Astrocyte (in vitro differentiated cells and primary cell): ENCODE results near the gene PRKAG2. TPM values are rescaled to one million over a fixed set of nuclear protein-coding genes. Genes with fewer than 3 reads are reported as not detected.

ENCODE experiments used
- DNase-seq: peaks from one replicate; pipeline ENCODE4 v3.0.0-alpha.2; 2010; ENCODE audit warnings: low read depth
- FAIRE-seq: peaks from 2 replicates; lab custom pipeline; 2011; peaks lifted over from hg19 to GRCh38; lab: Jason Lieb, UNC
- H2AFZ ChIP-seq: 2 replicates; pipeline ENCODE4 v1.6.0; 2012; ENCODE audit warnings: low read depth, low read length, inconsistent platforms
- H3K27ac ChIP-seq: 2 replicates; pipeline ENCODE4 v1.5.1; 2011; ENCODE audit warnings: low read depth, low read length, inconsistent platforms
- H3K27me3 ChIP-seq: 2 replicates; pipeline ENCODE4 v1.6.0; 2011; ENCODE audit warnings: low read length, inconsistent platforms; ENCODE audit not compliant: insufficient read depth
- H3K36me3 ChIP-seq: 2 replicates; pipeline ENCODE4 v1.5.1; 2011; ENCODE audit warnings: low read length, inconsistent platforms; ENCODE audit not compliant: insufficient read depth
- H3K4me1 ChIP-seq: 2 replicates; pipeline ENCODE4 v1.5.1; 2011; ENCODE audit warnings: low read length, inconsistent platforms; ENCODE audit not compliant: insufficient read depth
- H3K4me2 ChIP-seq: 2 replicates; pipeline ENCODE4 v1.6.0; 2012; ENCODE audit warnings: low read length, inconsistent platforms
- H3K4me3 ChIP-seq: 2 replicates; pipeline ENCODE4 v1.5.1; 2011; ENCODE audit warnings: low read depth, mild to moderate bottlenecking, low read length, inconsistent platforms; ENCODE audit not compliant: insufficient read depth
- H3K79me2 ChIP-seq: 2 replicates; pipeline ENCODE4 v1.6.0; 2012; ENCODE audit warnings: mild to moderate bottlenecking, low read length, inconsistent platforms; ENCODE audit not compliant: insufficient read depth
- H3K9ac ChIP-seq: 2 replicates; pipeline ENCODE4 v1.6.0; 2012; ENCODE audit warnings: mild to moderate bottlenecking, low read length, inconsistent platforms
- H3K9me3 ChIP-seq: 2 replicates; pipeline ENCODE4 v1.5.1; 2012; ENCODE audit warnings: low read depth, mild to moderate bottlenecking, low read length, inconsistent platforms; ENCODE audit not compliant: insufficient read depth
- H4K20me1 ChIP-seq: 2 replicates; pipeline ENCODE4 v1.6.0; 2012; ENCODE audit warnings: low read length, inconsistent platforms; ENCODE audit not compliant: insufficient read depth
- H3K27ac Mint-ChIP-seq: one replicate; pipeline ENCODE4 v1.8.0; 2021; ENCODE audit warnings: mild to moderate bottlenecking, mixed read lengths; ENCODE audit not compliant: unreplicated experiment
- H3K27me3 Mint-ChIP-seq: one replicate; pipeline ENCODE4 v1.8.0; 2021; ENCODE audit warnings: low read depth, mixed read lengths; ENCODE audit not compliant: unreplicated experiment
- H3K36me3 Mint-ChIP-seq: one replicate; pipeline ENCODE4 v1.8.0; 2021; ENCODE audit warnings: low read depth, mixed read lengths; ENCODE audit not compliant: unreplicated experiment
- H3K4me1 Mint-ChIP-seq: one replicate; pipeline ENCODE4 v1.8.0; 2021; ENCODE audit warnings: low read depth, mixed read lengths; ENCODE audit not compliant: unreplicated experiment
- H3K4me3 Mint-ChIP-seq: one replicate; pipeline ENCODE4 v1.8.0; 2021; ENCODE audit warnings: mild to moderate bottlenecking, moderate library complexity, mixed read lengths; ENCODE audit not compliant: unreplicated experiment
- H3K9me3 Mint-ChIP-seq: one replicate; pipeline ENCODE4 v1.8.0; 2021; ENCODE audit warnings: mild to moderate bottlenecking, mixed read lengths; ENCODE audit not compliant: unreplicated experiment
- EZH2 ChIP-seq: IDR thresholded peaks from 2 replicates; pipeline ENCODE4 v1.6.1; 2012; ENCODE audit warnings: mild to moderate bottlenecking, low read length, inconsistent platforms; ENCODE audit not compliant: insufficient read depth
- total RNA-seq: library from RNA; stranded (reverse); gene quantifications from 2 replicates; pipeline ENCODE4 v1.2.1, GENCODE V29; 2021
- TF ChIP-seq, protein P1 (sequence below): IDR thresholded peaks from 2 replicates; pipeline ENCODE4 v1.5.1; 2011; ENCODE audit warnings: low read depth, mild to moderate bottlenecking, inconsistent platforms, low read length, moderate library complexity; ENCODE audit not compliant: insufficient read depth

Gene PRKAG2
- total RNA-seq, 1 donor from 2014 or later: 40.7 TPM

GRCh38 chr7:151889406-151890354, 12.8 kb upstream of the PRKAG2 start:
- Mint-ChIP-seq H3K27me3 (peaks cover 79% of the 10 kb centered on the region), H3K36me3 (no peaks in the 10 kb centered on the region), H3K9me3 (no peaks in the 10 kb centered on the region), H3K4me1 (peaks cover 2% of the 10 kb centered on the region), H3K27ac (no peak overlapping the region), H3K4me3 (no peak overlapping the region)
- Histone ChIP-seq H2AFZ (no peak overlapping the region), H3K36me3 (no peaks in the 10 kb centered on the region), H4K20me1 (no peaks in the 10 kb centered on the region), H3K27me3 (peaks cover 54% of the 10 kb centered on the region), H3K9ac (no peak overlapping the region), H3K4me1 (no peaks in the 10 kb centered on the region), H3K4me2 (no peak overlapping the region), H3K79me2 (no peaks in the 10 kb centered on the region), H3K9me3 (no peaks in the 10 kb centered on the region), H3K27ac (no peak overlapping the region), H3K4me3 (no peak overlapping the region)
- TF ChIP-seq, protein P1, sequence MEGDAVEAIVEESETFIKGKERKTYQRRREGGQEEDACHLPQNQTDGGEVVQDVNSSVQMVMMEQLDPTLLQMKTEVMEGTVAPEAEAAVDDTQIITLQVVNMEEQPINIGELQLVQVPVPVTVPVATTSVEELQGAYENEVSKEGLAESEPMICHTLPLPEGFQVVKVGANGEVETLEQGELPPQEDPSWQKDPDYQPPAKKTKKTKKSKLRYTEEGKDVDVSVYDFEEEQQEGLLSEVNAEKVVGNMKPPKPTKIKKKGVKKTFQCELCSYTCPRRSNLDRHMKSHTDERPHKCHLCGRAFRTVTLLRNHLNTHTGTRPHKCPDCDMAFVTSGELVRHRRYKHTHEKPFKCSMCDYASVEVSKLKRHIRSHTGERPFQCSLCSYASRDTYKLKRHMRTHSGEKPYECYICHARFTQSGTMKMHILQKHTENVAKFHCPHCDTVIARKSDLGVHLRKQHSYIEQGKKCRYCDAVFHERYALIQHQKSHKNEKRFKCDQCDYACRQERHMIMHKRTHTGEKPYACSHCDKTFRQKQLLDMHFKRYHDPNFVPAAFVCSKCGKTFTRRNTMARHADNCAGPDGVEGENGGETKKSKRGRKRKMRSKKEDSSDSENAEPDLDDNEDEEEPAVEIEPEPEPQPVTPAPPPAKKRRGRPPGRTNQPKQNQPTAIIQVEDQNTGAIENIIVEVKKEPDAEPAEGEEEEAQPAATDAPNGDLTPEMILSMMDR: no peak
- TF ChIP-seq EZH2: no peak
- FAIRE-seq (no peak), DNase-seq (no peak)

DNA sequence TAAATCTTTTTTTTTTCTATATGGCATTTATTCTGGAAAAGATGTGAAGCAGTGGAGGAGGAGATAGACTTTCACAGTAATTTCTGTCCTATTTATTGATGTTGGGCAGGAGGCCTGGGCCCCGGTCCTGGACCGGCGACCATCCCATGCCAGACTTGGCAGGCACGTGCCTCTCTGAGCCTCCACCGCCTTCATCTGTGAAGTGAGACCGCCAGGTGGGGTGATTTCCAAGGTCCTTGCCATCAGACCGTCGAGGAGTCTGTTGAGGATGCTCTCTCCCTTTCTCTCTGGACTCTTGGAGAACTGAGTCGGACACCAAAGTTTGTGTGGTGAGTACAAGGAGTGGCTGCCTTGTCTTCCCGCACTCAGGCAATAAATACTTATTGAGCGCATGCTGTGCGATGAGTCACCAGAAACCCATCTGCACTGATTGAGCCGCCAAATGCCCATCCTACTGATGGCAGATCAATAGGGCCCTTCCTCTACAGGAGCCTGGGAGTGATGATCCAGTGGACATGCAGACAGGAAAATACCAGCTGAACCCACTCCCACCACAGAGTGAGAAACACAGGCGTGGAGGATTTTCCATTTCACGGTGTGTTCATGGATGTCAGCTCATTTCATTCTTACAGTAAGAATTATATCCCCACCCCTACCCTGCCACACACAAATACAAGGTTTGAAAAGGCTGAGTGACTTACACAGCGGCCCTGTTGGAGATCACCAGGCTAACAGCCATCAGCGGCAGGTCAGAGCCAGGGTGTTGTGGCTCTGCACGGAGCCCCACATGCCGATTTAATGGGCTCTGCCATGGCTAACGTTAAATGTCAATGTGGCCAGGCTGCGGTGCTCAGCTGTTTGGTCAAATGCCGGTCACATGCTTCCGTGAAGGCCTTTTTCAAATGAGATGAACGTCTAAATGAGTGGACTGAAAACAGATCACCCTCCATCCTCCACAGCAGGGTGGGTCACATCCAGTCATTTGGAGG, 11.5 kb upstream of the PRKAG2 start:
- H3K36me3 ChIP-seq: no peaks in the 10 kb centered on the region
- no peak overlapping the region for H3K9ac ChIP-seq
- Mint-ChIP-seq H3K27ac (no peak overlapping the region), H3K36me3 (no peaks in the 10 kb centered on the region), H3K9me3 (no peaks in the 10 kb centered on the region), H3K4me3 (no peak overlapping the region), H3K4me1 (peaks cover 2% of the 10 kb centered on the region), H3K27me3 (peaks cover 82% of the 10 kb centered on the region)
- peaks cover 64% of the 10 kb centered on the region for H3K27me3 ChIP-seq
- no peak for TF ChIP-seq EZH2
- TF ChIP-seq, protein P1: no peak
- H3K9me3 ChIP-seq: no peaks in the 10 kb centered on the region
- FAIRE-seq (no peak), DNase-seq (no peak)
- H3K27ac ChIP-seq: no peak overlapping the region
- no peak overlapping the region for H2AFZ ChIP-seq
- no peaks in the 10 kb centered on the region for H3K79me2 ChIP-seq
- no peak overlapping the region for H3K4me2 ChIP-seq
- no peak overlapping the region for H3K4me3 ChIP-seq
- H3K4me1 ChIP-seq: no peaks in the 10 kb centered on the region
- H4K20me1 ChIP-seq: no peaks in the 10 kb centered on the region
